ENCODE data around the gene NUP133. TPM values are rescaled to one million over a fixed set of nuclear protein-coding genes. Genes with fewer than 3 reads are reported as not detected.
A peak's percentile ranks its signal among the peaks of the same experiment; 100 is the strongest.

Gene NUP133
- total RNA-seq, 2 donors from 2014 or later: 67.8 to 68.4 TPM

GRCh38 chr1:229554886-229555621 is 46.9 kb upstream of the NUP133 start:
- Histone ChIP-seq H3K4me3 (ENCODE audit: low read length) (no peak overlapping the region), H3K36me3 (ENCODE audit: control insufficient read depth, insufficient read depth, low read length) (no peaks in the 10 kb centered on the region), H3K4me1 (ENCODE audit: control insufficient read depth, insufficient read depth, low read length) (peaks cover 4% of the 10 kb centered on the region), H3K9me3 (ENCODE audit: control insufficient read depth, low read length) (no peaks in the 10 kb centered on the region), H3K9ac (ENCODE audit: extremely low read depth, low read length, poor library complexity, severe bottlenecking) (no peak overlapping the region), H3K27ac (ENCODE audit: low read depth, low read length) (no peak overlapping the region), H3K27me3 (ENCODE audit: control insufficient read depth, insufficient read depth, low read length, poor library complexity, severe bottlenecking) (no peaks in the 10 kb centered on the region)
- 86 to 87% methylated on average over 6 to 10 of the region's 10 CpGs for WGBS, 2 experiments (ENCODE audit: insufficient coverage in 1 of 2, insufficient read length in 1 of 2)
- Mint-ChIP-seq H3K27ac (peak overlapping the region; percentile 85), H3K36me3 (ENCODE audit: low read depth) (no peaks in the 10 kb centered on the region), H3K9me3 (no peaks in the 10 kb centered on the region), H3K4me3 (no peak overlapping the region), H3K27me3 (ENCODE audit: insufficient read depth) (no peaks in the 10 kb centered on the region), H3K4me1 (peaks cover 22% of the 10 kb centered on the region)
- DNase-seq: no peak
- TF ChIP-seq CTCF (conservative IDR thresholded peaks at IDR 0.05): no peak

GRCh38 chr1:229553621-229554130 is 45.5 kb upstream of the NUP133 start:
- Mint-ChIP-seq H3K4me3 (no peak overlapping the region), H3K27ac (no peak overlapping the region), H3K9me3 (no peaks in the 10 kb centered on the region), H3K27me3 (ENCODE audit: insufficient read depth) (no peaks in the 10 kb centered on the region), H3K4me1 (peaks cover 22% of the 10 kb centered on the region), H3K36me3 (ENCODE audit: low read depth) (peaks cover 4% of the 10 kb centered on the region)
- H3K36me3 ChIP-seq (ENCODE audit: control insufficient read depth, insufficient read depth, low read length): peaks cover 6% of the 10 kb centered on the region
- no peaks in the 10 kb centered on the region for H3K27me3 ChIP-seq (ENCODE audit: control insufficient read depth, insufficient read depth, low read length, poor library complexity, severe bottlenecking)
- no peak overlapping the region for H3K27ac ChIP-seq (ENCODE audit: low read depth, low read length)
- H3K4me3 ChIP-seq (ENCODE audit: low read length): no peak overlapping the region
- DNase-seq: no peak
- no peaks in the 10 kb centered on the region for H3K9me3 ChIP-seq (ENCODE audit: control insufficient read depth, low read length)
- H3K4me1 ChIP-seq (ENCODE audit: control insufficient read depth, insufficient read depth, low read length): peaks cover 4% of the 10 kb centered on the region
- TF ChIP-seq CTCF (conservative IDR thresholded peaks at IDR 0.05): no peak
- H3K9ac ChIP-seq (ENCODE audit: extremely low read depth, low read length, poor library complexity, severe bottlenecking): no peak overlapping the region
- WGBS, 2 experiments (ENCODE audit: insufficient coverage in 1 of 2, insufficient read length in 1 of 2): 93 to 95% methylated on average over 6 to 7 of the region's 7 CpGs

- no peak for TF ChIP-seq CTCF (conservative IDR thresholded peaks at IDR 0.05)
- no peak overlapping the region for H3K9ac ChIP-seq (ENCODE audit: extremely low read depth, low read length, poor library complexity, severe bottlenecking)
- no peaks in the 10 kb centered on the region for H3K27me3 ChIP-seq (ENCODE audit: control insufficient read depth, insufficient read depth, low read length, poor library complexity, severe bottlenecking)
- 89 to 100% methylated on average over 3 to 5 of the region's 5 CpGs for WGBS, 2 experiments (ENCODE audit: insufficient coverage in 1 of 2, insufficient read length in 1 of 2)
- Mint-ChIP-seq H3K27ac (peak overlapping the region; percentile 9), H3K4me1 (peaks cover 24% of the 10 kb centered on the region), H3K27me3 (ENCODE audit: insufficient read depth) (no peaks in the 10 kb centered on the region), H3K9me3 (no peaks in the 10 kb centered on the region), H3K36me3 (ENCODE audit: low read depth) (peaks cover 10% of the 10 kb centered on the region), H3K4me3 (no peak overlapping the region)
- H3K27ac ChIP-seq (ENCODE audit: low read depth, low read length): no peak overlapping the region
- peaks cover 4% of the 10 kb centered on the region for H3K4me1 ChIP-seq (ENCODE audit: control insufficient read depth, insufficient read depth, low read length)
- H3K9me3 ChIP-seq (ENCODE audit: control insufficient read depth, low read length): no peaks in the 10 kb centered on the region
- H3K36me3 ChIP-seq (ENCODE audit: control insufficient read depth, insufficient read depth, low read length): peaks cover 6% of the 10 kb centered on the region
- no peak for DNase-seq
- no peak overlapping the region for H3K4me3 ChIP-seq (ENCODE audit: low read length)
Observed at GRCh38 chr1:229552732-229553131, 44.6 kb upstream of the NUP133 start.

All from endodermal cell (in vitro differentiated cells).